ENCODE measurements around the gene MATK. TPM values are rescaled to one million over a fixed set of nuclear protein-coding genes. Genes with fewer than 3 reads are reported as not detected.

The MATK gene
- total and polyA plus RNA-seq, 4 donors = 0.78 to 7.0 (median 1.8) TPM

DNA sequence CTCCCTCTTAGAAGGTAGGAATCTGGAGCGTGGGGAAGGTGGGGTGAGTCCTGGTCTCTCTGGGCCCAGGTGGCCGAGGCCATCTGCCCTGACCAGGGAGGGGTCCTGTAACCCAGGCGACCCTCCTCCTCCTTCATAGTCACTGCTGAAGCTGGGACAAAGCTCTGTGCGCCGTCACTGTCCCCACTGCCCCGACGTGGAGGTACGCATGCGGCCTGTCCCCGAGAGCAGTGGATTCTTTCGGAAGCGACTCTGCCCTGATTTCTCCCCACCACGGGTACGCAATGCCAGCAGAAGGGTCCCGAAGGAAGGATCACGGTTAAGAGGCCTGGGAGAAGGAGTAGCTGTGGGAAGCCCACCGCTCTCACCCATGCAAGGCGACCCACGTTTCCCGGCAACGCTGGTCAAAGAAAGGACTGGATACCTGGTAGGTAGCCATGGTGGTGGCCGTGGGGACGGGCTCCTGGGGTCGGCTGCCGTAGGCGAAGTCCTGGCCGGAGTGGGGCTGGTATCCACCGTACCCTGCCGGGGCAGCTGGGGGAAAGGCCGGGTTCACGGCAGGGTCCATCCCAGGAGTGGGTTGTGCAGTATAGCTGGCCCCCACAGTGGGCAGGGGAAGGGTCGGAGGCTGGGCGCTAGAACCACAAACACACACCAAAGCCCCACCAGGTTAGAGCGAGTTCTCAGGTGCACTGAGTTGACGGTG lies 48.3 kb upstream of the MATK start:
- no peaks in the 10 kb centered on the region for H3K36me3 ChIP-seq (ENCODE audit: control insufficient read depth in 4 of 4, insufficient read depth in 3 of 4, low read depth in 1 of 4, low read length in 3 of 4)
- TF ChIP-seq, protein P1, sequence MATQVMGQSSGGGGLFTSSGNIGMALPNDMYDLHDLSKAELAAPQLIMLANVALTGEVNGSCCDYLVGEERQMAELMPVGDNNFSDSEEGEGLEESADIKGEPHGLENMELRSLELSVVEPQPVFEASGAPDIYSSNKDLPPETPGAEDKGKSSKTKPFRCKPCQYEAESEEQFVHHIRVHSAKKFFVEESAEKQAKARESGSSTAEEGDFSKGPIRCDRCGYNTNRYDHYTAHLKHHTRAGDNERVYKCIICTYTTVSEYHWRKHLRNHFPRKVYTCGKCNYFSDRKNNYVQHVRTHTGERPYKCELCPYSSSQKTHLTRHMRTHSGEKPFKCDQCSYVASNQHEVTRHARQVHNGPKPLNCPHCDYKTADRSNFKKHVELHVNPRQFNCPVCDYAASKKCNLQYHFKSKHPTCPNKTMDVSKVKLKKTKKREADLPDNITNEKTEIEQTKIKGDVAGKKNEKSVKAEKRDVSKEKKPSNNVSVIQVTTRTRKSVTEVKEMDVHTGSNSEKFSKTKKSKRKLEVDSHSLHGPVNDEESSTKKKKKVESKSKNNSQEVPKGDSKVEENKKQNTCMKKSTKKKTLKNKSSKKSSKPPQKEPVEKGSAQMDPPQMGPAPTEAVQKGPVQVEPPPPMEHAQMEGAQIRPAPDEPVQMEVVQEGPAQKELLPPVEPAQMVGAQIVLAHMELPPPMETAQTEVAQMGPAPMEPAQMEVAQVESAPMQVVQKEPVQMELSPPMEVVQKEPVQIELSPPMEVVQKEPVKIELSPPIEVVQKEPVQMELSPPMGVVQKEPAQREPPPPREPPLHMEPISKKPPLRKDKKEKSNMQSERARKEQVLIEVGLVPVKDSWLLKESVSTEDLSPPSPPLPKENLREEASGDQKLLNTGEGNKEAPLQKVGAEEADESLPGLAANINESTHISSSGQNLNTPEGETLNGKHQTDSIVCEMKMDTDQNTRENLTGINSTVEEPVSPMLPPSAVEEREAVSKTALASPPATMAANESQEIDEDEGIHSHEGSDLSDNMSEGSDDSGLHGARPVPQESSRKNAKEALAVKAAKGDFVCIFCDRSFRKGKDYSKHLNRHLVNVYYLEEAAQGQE (IDR thresholded peaks at IDR 0.05) = no peak
- TF ChIP-seq, protein P2, sequence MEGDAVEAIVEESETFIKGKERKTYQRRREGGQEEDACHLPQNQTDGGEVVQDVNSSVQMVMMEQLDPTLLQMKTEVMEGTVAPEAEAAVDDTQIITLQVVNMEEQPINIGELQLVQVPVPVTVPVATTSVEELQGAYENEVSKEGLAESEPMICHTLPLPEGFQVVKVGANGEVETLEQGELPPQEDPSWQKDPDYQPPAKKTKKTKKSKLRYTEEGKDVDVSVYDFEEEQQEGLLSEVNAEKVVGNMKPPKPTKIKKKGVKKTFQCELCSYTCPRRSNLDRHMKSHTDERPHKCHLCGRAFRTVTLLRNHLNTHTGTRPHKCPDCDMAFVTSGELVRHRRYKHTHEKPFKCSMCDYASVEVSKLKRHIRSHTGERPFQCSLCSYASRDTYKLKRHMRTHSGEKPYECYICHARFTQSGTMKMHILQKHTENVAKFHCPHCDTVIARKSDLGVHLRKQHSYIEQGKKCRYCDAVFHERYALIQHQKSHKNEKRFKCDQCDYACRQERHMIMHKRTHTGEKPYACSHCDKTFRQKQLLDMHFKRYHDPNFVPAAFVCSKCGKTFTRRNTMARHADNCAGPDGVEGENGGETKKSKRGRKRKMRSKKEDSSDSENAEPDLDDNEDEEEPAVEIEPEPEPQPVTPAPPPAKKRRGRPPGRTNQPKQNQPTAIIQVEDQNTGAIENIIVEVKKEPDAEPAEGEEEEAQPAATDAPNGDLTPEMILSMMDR (IDR thresholded peaks at IDR 0.05; ENCODE audit: low read depth, low read length, missing input control) = no peak
- TF ChIP-seq HNF4A (conservative IDR thresholded peaks at IDR 0.05) (no peak), FOXA1 (IDR thresholded peaks at IDR 0.05) (no peak), TAF1 (conservative IDR thresholded peaks at IDR 0.05) (no peak), YY1 (IDR thresholded peaks at IDR 0.05) (no peak), HNF4G (IDR thresholded peaks at IDR 0.05) (no peak), NR2F2 (IDR thresholded peaks at IDR 0.05) (no peak), RXRA (IDR thresholded peaks at IDR 0.05) (no peak), EGR1 (IDR thresholded peaks at IDR 0.05; ENCODE audit: low read depth in 2 of 2) (no peak), SP1 (IDR thresholded peaks at IDR 0.05) (no peak), RAD21 (IDR thresholded peaks at IDR 0.05) (no peak)
- TF ChIP-seq, protein P3, sequence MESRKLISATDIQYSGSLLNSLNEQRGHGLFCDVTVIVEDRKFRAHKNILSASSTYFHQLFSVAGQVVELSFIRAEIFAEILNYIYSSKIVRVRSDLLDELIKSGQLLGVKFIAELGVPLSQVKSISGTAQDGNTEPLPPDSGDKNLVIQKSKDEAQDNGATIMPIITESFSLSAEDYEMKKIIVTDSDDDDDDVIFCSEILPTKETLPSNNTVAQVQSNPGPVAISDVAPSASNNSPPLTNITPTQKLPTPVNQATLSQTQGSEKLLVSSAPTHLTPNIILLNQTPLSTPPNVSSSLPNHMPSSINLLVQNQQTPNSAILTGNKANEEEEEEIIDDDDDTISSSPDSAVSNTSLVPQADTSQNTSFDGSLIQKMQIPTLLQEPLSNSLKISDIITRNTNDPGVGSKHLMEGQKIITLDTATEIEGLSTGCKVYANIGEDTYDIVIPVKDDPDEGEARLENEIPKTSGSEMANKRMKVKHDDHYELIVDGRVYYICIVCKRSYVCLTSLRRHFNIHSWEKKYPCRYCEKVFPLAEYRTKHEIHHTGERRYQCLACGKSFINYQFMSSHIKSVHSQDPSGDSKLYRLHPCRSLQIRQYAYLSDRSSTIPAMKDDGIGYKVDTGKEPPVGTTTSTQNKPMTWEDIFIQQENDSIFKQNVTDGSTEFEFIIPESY (IDR thresholded peaks at IDR 0.05) = no peak
- TF ChIP-seq, protein P4, sequence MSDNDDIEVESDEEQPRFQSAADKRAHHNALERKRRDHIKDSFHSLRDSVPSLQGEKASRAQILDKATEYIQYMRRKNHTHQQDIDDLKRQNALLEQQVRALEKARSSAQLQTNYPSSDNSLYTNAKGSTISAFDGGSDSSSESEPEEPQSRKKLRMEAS (IDR thresholded peaks at IDR 0.05) = no peak
- 87% methylated on average over 35 of the region's 35 CpGs for WGBS
- H3K9ac ChIP-seq (ENCODE audit: low read depth in 1 of 2, low read length in 2 of 2) = no peak overlapping the region
- no peak overlapping the region for H3K27ac ChIP-seq (ENCODE audit: low read depth in 1 of 2, low read length in 2 of 2)
- H3K4me1 ChIP-seq (ENCODE audit: control insufficient read depth in 4 of 4, insufficient read depth in 4 of 4, low read length in 3 of 4) = no peaks in the 10 kb centered on the region
- no peak overlapping the region for H3K4me3 ChIP-seq (ENCODE audit: low read depth in 1 of 3, low read length in 3 of 3)
- no peak for DNase-seq (ENCODE audit: low spot score)
- no peaks in the 10 kb centered on the region for H3K9me3 ChIP-seq (ENCODE audit: control insufficient read depth in 4 of 4, low read length in 3 of 4)
- H3K27me3 ChIP-seq (ENCODE audit: control insufficient read depth in 4 of 4, insufficient read depth in 4 of 4, low read length in 3 of 4) = no peaks in the 10 kb centered on the region
